Mammary epithelial cell (primary cell): ENCODE measurements around the gene CYP2D6.
"Not testable (repeated sequence)": the region's sequence is repeated elsewhere in the genome, so short reads cannot be mapped to it uniquely, and the experiment has no call there.

Source experiments
- CTCF ChIP-seq, 2 donors: IDR thresholded peaks in 1 of 2; conservative IDR thresholded peaks in 1 of 2; 2 replicates each; pipeline ENCODE4 v1.5.1; 2011 to 2012; ENCODE audit warnings: inconsistent platforms in 2 of 2, low read length in 2 of 2, mild to moderate bottlenecking in 2 of 2, control low read depth in 1 of 2, low read depth in 1 of 2; ENCODE audit not compliant: insufficient read depth in 1 of 2; ENCODE audit errors: extremely low read depth in 1 of 2
- EZH2 ChIP-seq: IDR thresholded peaks from 2 replicates; pipeline ENCODE4 v1.6.1; 2012; ENCODE audit warnings: low read length, inconsistent platforms, borderline replicate concordance

GRCh38 chr22:42140153-42140552 lies 9.5 kb upstream of the CYP2D6 start:
- not testable (repeated sequence) for TF ChIP-seq EZH2; CTCF (conservative IDR thresholded peaks at IDR 0.05 in 1 of 2, IDR thresholded peaks at IDR 0.05 in 1 of 2; ENCODE audit: extremely low read depth in 1 of 2, insufficient read depth in 1 of 2, low read depth in 1 of 2, low read length in 2 of 2)
